Activated T-helper 1 cell treated with anti-CD3 and anti-CD28 coated beads, Interleukin-12 subunit alpha, Interleukin-12 subunit beta, Interleukin-2, Interleukin-4 antibody, amounts not matched to agents 30 ng/mL and 10 ng/mL and 1 ng/mL, durations not matched to agents 14 hours and 24 hours and 36 hours (primary cell): Measurements from ENCODE around the gene TM4SF1. TPM values are rescaled to one million over a fixed set of nuclear protein-coding genes. Genes with fewer than 3 reads are reported as not detected.
"Not testable (repeated sequence)": the region's sequence is repeated elsewhere in the genome, so short reads cannot be mapped to it uniquely, and the experiment has no call there.

Experiments
- DNase-seq: peaks from one replicate; pipeline ENCODE4 v3.0.0; 2021; ENCODE audit warnings: low spot score
- H3K27ac Mint-ChIP-seq: one replicate; pipeline ENCODE4 v1.8.0; 2021; ENCODE audit warnings: mild to moderate bottlenecking, mixed read lengths
- H3K27me3 Mint-ChIP-seq: one replicate; pipeline ENCODE4 v1.8.0; 2022; ENCODE audit warnings: mild to moderate bottlenecking, moderate library complexity, mixed read lengths; ENCODE audit not compliant: insufficient read depth
- H3K36me3 Mint-ChIP-seq: one replicate; pipeline ENCODE4 v1.8.0; 2021; ENCODE audit warnings: low read depth, mixed read lengths
- H3K4me1 Mint-ChIP-seq: one replicate; pipeline ENCODE4 v1.8.0; 2021; ENCODE audit warnings: low read depth, mixed read lengths
- H3K4me3 Mint-ChIP-seq: one replicate; pipeline ENCODE4 v1.8.0; 2021; ENCODE audit warnings: mild to moderate bottlenecking, moderate library complexity, mixed read lengths
- H3K9me3 Mint-ChIP-seq: one replicate; pipeline ENCODE4 v1.8.0; 2021; ENCODE audit warnings: mixed read lengths
- intact Hi-C: fragments of 100-400 bp; cut with micrococcal nuclease; formaldehyde crosslinking; loops from one replicate; pipeline ENCODE4 v1.15.1; 2024
- total RNA-seq: library from RNA; stranded (reverse); gene quantifications from 2 replicates; pipeline ENCODE4 v1.2.3, GENCODE V29; 2022

Gene TM4SF1
- total RNA-seq, 1 donor from 2014 or later, result 0.13 TPM

DNA sequence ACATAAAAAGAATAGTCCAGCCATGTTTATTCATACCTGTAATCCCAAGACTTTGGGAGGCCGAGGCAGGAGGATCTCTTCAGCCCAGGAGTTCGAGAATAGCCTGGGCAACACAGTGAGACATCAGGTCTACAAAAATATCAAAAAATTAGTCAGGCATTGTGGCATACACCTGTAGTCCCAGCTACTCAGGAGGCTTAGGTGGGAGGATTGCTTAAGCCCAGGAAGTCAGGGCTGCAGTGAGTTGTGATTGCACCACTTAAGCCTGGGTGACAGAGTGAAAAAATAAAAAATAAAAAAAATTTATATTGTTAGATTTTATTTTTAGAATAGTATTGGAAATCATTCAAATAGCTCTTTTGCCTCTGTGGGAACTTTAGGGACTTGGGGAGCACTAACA is 12.8 kb upstream of the TM4SF1 start:
- Mint-ChIP-seq H3K4me1 (peaks cover 7% of the 10 kb centered on the region), H3K27ac (no peak overlapping the region), H3K9me3 (no peaks in the 10 kb centered on the region), H3K4me3 (no peak overlapping the region), H3K36me3 (no peaks in the 10 kb centered on the region), H3K27me3 (peaks cover 4% of the 10 kb centered on the region)
- DNase-seq, result no peak
- intact Hi-C loops, result no loop called here

DNA sequence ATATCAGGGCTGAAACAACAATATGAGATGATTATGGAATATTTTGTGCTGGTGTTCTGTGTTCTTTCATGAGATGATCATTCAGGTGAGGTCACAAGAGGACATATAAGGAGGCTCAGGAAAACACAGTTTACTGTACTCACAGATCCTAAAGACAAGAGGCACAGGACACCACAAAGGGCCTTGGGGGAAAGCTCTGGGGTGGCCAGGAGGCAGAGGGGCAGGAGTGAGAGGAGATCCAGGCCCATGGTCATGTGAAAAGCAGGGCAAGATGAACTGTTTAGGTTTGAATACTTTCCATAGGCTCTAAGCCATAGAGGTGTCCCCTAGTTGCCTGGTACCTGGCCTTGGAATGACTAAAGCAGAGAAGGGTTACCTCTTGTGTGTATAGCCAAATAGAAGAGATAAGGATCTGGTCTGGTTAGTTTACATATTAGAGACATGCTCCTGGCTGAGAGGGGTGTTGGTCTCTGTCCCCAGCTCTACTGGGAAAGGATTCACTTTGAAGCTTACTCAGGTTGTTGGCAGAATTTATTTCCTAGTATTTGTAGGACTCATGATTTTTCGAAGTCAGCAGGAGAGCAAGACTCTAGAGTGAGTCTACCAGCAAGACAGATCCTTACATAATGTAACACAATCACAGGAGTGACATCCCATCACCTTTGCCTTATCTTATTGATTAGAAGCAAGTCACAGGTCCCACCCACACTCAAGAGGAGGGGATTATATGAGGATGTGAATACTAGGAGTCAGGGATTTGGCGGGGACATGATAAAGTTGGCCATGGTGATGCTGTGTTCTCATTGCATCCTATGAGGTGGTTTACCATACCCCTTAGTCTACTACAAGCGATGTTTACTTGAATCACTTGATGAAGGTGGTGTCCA is 11.3 kb upstream of the TM4SF1 start:
- peaks cover 7% of the 10 kb centered on the region for H3K4me1 Mint-ChIP-seq
- H3K36me3 Mint-ChIP-seq, result no peaks in the 10 kb centered on the region
- no peaks in the 10 kb centered on the region for H3K9me3 Mint-ChIP-seq
- no peak for DNase-seq
- H3K27me3 Mint-ChIP-seq, result no peaks in the 10 kb centered on the region
- intact Hi-C loops, result no loop called here
- no peak overlapping the region for H3K4me3 Mint-ChIP-seq
- no peak overlapping the region for H3K27ac Mint-ChIP-seq

GRCh38 chr3:149388001-149388440 is 10.6 kb upstream of the TM4SF1 start:
- no peak overlapping the region for H3K4me3 Mint-ChIP-seq
- intact Hi-C loops, result no loop called here
- H3K4me1 Mint-ChIP-seq, result peaks cover 7% of the 10 kb centered on the region
- no peak for DNase-seq
- H3K9me3 Mint-ChIP-seq, result no peaks in the 10 kb centered on the region
- no peaks in the 10 kb centered on the region for H3K27me3 Mint-ChIP-seq
- H3K27ac Mint-ChIP-seq, result no peak overlapping the region
- H3K36me3 Mint-ChIP-seq, result no peaks in the 10 kb centered on the region

DNA sequence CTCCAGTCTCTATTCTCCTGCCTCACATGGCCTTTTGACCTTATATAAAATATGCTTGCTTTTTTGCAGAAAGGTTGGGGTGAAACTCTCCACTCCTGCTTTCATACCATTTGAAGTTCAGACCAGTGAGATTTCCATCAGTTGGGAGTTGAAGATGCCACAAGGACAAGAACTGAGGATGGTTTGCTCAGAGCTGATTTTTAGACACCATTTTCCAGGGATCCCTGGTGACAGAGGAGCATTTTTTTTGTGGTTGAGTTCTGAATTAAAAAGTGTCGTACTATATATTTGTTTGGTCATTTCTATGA is 8.8 kb upstream of the TM4SF1 start:
- DNase-seq, result no peak

GRCh38 chr3:149385617-149386298 is 8.3 kb upstream of the TM4SF1 start:
- H3K4me1 Mint-ChIP-seq, result peaks cover 7% of the 10 kb centered on the region
- intact Hi-C loops, result no loop called here
- H3K4me3 Mint-ChIP-seq, result no peak overlapping the region
- no peak overlapping the region for H3K27ac Mint-ChIP-seq
- no peaks in the 10 kb centered on the region for H3K27me3 Mint-ChIP-seq
- no peaks in the 10 kb centered on the region for H3K36me3 Mint-ChIP-seq
- DNase-seq, result no peak
- H3K9me3 Mint-ChIP-seq, result no peaks in the 10 kb centered on the region

More for the DNA sequence above, 8.8 kb upstream of the TM4SF1 start:
- Mint-ChIP-seq H3K9me3 (no peaks in the 10 kb centered on the region), H3K27ac (no peak overlapping the region), H3K36me3 (no peaks in the 10 kb centered on the region), H3K4me3 (no peak overlapping the region), H3K4me1 (peaks cover 7% of the 10 kb centered on the region), H3K27me3 (no peaks in the 10 kb centered on the region)
- intact Hi-C loops, result no loop called here

DNA sequence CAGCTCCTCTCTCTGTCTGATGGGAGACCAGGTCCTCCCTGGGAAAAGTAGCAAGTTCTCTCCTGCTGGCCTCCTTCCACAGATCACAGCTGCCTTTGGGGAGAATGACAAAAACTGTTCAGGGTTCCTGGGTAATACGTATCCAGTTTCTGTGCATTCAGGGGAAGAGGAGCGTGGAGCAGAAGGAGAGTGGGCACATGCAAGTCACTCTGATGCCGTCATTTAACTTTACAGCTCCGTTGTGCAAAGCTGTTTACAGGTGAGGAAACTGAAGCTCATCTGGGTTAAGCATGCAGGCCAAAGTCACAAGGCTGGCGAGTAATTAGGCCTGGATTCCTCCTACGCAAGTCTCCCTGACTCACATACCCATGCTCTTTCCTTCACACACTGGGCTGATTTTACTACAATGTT is 7.5 kb upstream of the TM4SF1 start:
- Mint-ChIP-seq H3K9me3 (no peaks in the 10 kb centered on the region), H3K27ac (no peak overlapping the region), H3K4me3 (no peak overlapping the region), H3K4me1 (peaks cover 7% of the 10 kb centered on the region), H3K27me3 (no peaks in the 10 kb centered on the region), H3K36me3 (no peaks in the 10 kb centered on the region)
- no peak for DNase-seq
- intact Hi-C loops, result no loop called here

DNA sequence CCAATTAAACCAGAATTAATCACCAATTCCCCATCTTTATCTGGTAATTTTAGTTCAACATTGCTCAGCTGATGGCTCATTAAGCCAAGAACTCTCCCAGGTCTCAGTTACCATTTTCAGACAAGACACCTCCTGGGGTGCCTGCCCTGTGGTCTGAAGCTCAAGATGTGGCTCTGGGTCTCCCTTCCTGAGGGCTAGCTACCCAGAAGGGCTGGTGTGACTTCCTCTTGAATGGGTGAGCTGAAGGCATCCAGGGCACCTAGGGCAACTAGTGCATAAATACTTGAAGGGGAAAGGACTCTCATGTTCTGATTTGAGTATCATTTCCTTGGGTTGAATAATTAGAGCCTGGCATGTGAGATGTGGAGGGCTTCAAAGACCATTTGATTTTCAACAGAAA is 6.7 kb upstream of the TM4SF1 start:
- no peak overlapping the region for H3K4me3 Mint-ChIP-seq
- H3K27ac Mint-ChIP-seq, result no peak overlapping the region
- no peaks in the 10 kb centered on the region for H3K36me3 Mint-ChIP-seq
- DNase-seq, result no peak
- H3K27me3 Mint-ChIP-seq, result no peaks in the 10 kb centered on the region
- H3K4me1 Mint-ChIP-seq, result peaks cover 7% of the 10 kb centered on the region
- no peaks in the 10 kb centered on the region for H3K9me3 Mint-ChIP-seq
- intact Hi-C loops, result no loop called here

DNA sequence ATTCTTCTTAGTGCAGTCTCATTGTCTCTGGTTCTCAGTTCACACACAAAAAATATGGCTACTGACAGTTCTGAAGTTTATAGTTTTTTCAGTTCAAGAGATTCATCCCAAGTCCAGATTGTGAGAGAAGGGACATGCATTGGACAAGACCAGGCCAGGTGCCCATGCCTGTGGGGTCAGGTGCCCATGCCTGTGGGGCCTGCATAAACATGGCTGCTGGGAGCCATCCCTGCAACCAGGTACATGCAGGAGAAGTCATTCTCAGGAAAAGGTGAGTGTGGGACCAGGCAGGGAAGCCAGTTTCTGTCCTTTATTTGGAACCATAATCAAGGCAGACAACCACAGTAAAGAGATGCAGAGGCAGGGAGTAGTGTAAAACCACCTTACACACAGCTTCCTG is 6.3 kb upstream of the TM4SF1 start:
- Mint-ChIP-seq H3K27ac (no peak overlapping the region), H3K4me1 (peaks cover 7% of the 10 kb centered on the region), H3K36me3 (no peaks in the 10 kb centered on the region), H3K4me3 (no peak overlapping the region), H3K27me3 (no peaks in the 10 kb centered on the region), H3K9me3 (no peaks in the 10 kb centered on the region)
- intact Hi-C loops, result no loop called here
- no peak for DNase-seq

GRCh38 chr3:149382518-149382917 is 5.1 kb upstream of the TM4SF1 start:
- H3K9me3 Mint-ChIP-seq, result no peaks in the 10 kb centered on the region
- no peak for DNase-seq
- H3K27ac Mint-ChIP-seq, result no peak overlapping the region
- H3K4me3 Mint-ChIP-seq, result no peak overlapping the region
- no peaks in the 10 kb centered on the region for H3K36me3 Mint-ChIP-seq
- H3K4me1 Mint-ChIP-seq, result peaks cover 11% of the 10 kb centered on the region
- no peaks in the 10 kb centered on the region for H3K27me3 Mint-ChIP-seq
- intact Hi-C loops, result no loop called here

DNA sequence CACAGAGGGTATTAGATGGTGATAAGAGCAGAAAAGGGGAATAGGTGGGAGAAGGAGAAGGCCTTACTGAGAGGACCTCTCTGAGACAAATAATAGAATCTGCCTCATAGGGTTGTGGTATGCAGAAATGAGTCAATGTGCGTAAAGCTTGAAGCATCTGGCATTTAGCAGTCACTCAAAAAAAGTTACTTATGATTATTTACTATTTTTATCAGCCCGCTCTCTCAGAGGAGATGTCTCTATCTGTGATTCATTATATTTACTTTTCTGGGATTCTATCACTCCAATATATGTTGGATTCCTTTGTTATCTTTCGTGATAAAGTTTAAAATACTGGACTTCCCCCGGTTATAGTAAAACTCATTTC is 4.6 kb upstream of the TM4SF1 start:
- H3K36me3 Mint-ChIP-seq, result no peaks in the 10 kb centered on the region
- DNase-seq, result no peak
- intact Hi-C loops, result no loop called here

GRCh38 chr3:149381173-149382100 is 4.0 kb upstream of the TM4SF1 start:
- intact Hi-C loops, result no loop called here
- H3K27me3 Mint-ChIP-seq, result peaks cover 2% of the 10 kb centered on the region
- H3K27ac Mint-ChIP-seq, result no peak overlapping the region
- H3K36me3 Mint-ChIP-seq, result no peaks in the 10 kb centered on the region
- H3K9me3 Mint-ChIP-seq, result no peaks in the 10 kb centered on the region
- peaks cover 6% of the 10 kb centered on the region for H3K4me1 Mint-ChIP-seq
- H3K4me3 Mint-ChIP-seq, result no peak overlapping the region
- DNase-seq, result no peak

More for the DNA sequence above, 4.6 kb upstream of the TM4SF1 start:
- Mint-ChIP-seq H3K27me3 (peaks cover 1% of the 10 kb centered on the region), H3K27ac (no peak overlapping the region), H3K4me3 (no peak overlapping the region), H3K9me3 (no peaks in the 10 kb centered on the region), H3K4me1 (peaks cover 13% of the 10 kb centered on the region)

- H3K27ac Mint-ChIP-seq, H3K27me3 Mint-ChIP-seq, H3K4me3 Mint-ChIP-seq, H3K9me3 Mint-ChIP-seq, H3K36me3 Mint-ChIP-seq, H3K4me1 Mint-ChIP-seq, intact Hi-C loops, DNase-seq: not testable (repeated sequence)
Measured at GRCh38 chr3:149380220-149380619, 2.8 kb upstream of the TM4SF1 start.
